ENCODE results near the gene NF1. TPM values are rescaled to one million over a fixed set of nuclear protein-coding genes. Genes with fewer than 3 reads are reported as not detected.
"Not testable (repeated sequence)": the region's sequence is repeated elsewhere in the genome, so short reads cannot be mapped to it uniquely, and the experiment has no call there.

NF1 gene
- total RNA-seq, 1 donor from 2014 or later = 53.7 TPM

DNA sequence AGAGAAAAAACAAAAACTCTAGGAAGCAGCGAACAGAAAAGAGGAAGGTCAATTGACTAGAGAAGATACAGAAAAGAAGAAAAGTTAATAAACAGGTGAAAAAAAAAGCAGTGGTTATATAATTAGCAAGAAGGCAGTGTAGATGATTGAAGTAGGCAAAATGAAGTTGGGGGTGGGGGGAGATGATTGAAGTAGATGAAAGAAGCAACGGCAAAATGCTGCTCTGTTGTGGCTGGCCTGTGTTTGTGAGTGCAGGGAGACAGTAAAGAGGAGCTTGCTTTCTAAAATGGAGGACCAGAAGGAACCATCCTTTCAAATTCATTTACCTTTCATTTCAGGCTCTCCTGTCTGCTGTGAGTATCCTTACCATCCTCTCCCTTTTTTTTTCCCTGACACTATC is 215.5 kb downstream of the NF1 start:
- H3K4me1 Mint-ChIP-seq (ENCODE audit: low read depth, unreplicated experiment) = peaks cover 4% of the 10 kb centered on the region
- Histone ChIP-seq H3K9ac (ENCODE audit: low read length) (no peak overlapping the region), H3K27me3 (ENCODE audit: insufficient read depth, low read length) (no peaks in the 10 kb centered on the region), H2AFZ (ENCODE audit: low read depth, low read length) (no peak overlapping the region), H3K4me2 (ENCODE audit: low read length) (no peak overlapping the region), H4K20me1 (ENCODE audit: insufficient read depth, low read length) (peaks cover 6% of the 10 kb centered on the region), H3K4me1 (ENCODE audit: insufficient read depth, low read length) (no peaks in the 10 kb centered on the region), H3K27ac (ENCODE audit: low read depth, low read length) (no peak overlapping the region), H3K9me3 (ENCODE audit: insufficient read depth, low read depth, low read length) (no peaks in the 10 kb centered on the region), H3K79me2 (ENCODE audit: insufficient read depth, low read length) (no peaks in the 10 kb centered on the region), H3K36me3 (ENCODE audit: insufficient read depth, low read length) (no peaks in the 10 kb centered on the region), H3K4me3 (ENCODE audit: insufficient read depth, low read depth, low read length) (no peak overlapping the region)
- no peak overlapping the region for H3K27ac Mint-ChIP-seq (ENCODE audit: unreplicated experiment)
- no peak overlapping the region for H3K4me3 Mint-ChIP-seq (ENCODE audit: unreplicated experiment)
- H3K27me3 Mint-ChIP-seq (ENCODE audit: low read depth, unreplicated experiment) = no peaks in the 10 kb centered on the region
- peaks cover 1% of the 10 kb centered on the region for H3K36me3 Mint-ChIP-seq (ENCODE audit: low read depth, unreplicated experiment)
- TF ChIP-seq, protein P1, sequence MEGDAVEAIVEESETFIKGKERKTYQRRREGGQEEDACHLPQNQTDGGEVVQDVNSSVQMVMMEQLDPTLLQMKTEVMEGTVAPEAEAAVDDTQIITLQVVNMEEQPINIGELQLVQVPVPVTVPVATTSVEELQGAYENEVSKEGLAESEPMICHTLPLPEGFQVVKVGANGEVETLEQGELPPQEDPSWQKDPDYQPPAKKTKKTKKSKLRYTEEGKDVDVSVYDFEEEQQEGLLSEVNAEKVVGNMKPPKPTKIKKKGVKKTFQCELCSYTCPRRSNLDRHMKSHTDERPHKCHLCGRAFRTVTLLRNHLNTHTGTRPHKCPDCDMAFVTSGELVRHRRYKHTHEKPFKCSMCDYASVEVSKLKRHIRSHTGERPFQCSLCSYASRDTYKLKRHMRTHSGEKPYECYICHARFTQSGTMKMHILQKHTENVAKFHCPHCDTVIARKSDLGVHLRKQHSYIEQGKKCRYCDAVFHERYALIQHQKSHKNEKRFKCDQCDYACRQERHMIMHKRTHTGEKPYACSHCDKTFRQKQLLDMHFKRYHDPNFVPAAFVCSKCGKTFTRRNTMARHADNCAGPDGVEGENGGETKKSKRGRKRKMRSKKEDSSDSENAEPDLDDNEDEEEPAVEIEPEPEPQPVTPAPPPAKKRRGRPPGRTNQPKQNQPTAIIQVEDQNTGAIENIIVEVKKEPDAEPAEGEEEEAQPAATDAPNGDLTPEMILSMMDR (IDR thresholded peaks at IDR 0.05; ENCODE audit: insufficient read depth, low read depth, low read length) = no peak
- TF ChIP-seq EZH2 (IDR thresholded peaks at IDR 0.05; ENCODE audit: insufficient read depth, low read length) = no peak
- no peaks in the 10 kb centered on the region for H3K9me3 Mint-ChIP-seq (ENCODE audit: unreplicated experiment)
- DNase-seq (ENCODE audit: low read depth) = no peak
- FAIRE-seq = no peak

DNA sequence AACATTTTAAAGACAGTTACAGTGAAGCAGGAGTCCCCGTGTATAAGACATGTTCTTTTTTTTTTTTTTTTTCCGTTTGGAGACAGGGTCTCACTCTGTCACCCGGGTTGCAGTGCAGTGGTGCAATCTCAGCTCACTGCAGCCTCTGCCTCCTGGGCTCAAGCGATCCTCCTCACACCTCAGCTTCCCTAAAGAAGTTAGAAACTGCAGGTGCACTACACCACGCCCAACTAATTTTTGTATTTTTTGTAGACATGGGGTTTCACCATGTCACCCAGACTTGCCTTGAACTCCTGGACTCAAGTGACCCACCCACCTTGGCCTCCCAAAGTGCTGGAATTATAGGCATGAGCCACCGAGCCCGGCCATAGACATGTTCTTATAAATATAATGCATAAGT is 216.1 kb downstream of the NF1 start:
- Mint-ChIP-seq H3K27me3 (ENCODE audit: low read depth, unreplicated experiment) (no peaks in the 10 kb centered on the region), H3K27ac (ENCODE audit: unreplicated experiment) (no peak overlapping the region)

DNA sequence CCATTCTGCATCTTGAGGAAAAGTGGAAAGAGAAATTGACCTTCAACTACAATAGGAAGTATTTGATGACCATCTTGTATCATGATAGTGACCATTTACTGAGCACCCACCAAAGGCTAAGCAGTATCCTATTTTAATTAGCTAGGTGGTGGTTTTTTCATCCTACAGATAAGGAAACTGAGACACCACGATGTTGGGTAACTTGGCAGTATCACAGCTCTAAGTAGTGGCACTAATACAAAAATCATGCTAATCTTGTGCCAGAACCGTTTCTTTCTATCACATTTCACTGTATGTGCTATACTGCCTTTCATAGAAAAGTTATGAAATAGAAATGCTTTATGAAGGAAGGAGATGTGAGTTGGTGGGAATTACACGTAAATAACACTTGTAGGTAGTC is 216.7 kb downstream of the NF1 start:
- no peak for DNase-seq (ENCODE audit: low read depth)
- H3K4me1 Mint-ChIP-seq (ENCODE audit: low read depth, unreplicated experiment) = peaks cover 4% of the 10 kb centered on the region
- no peak for FAIRE-seq
- Histone ChIP-seq H3K27me3 (ENCODE audit: insufficient read depth, low read length) (no peaks in the 10 kb centered on the region), H3K4me1 (ENCODE audit: insufficient read depth, low read length) (no peaks in the 10 kb centered on the region), H4K20me1 (ENCODE audit: insufficient read depth, low read length) (peaks cover 4% of the 10 kb centered on the region), H2AFZ (ENCODE audit: low read depth, low read length) (no peak overlapping the region), H3K79me2 (ENCODE audit: insufficient read depth, low read length) (no peaks in the 10 kb centered on the region), H3K4me3 (ENCODE audit: insufficient read depth, low read depth, low read length) (no peak overlapping the region), H3K9ac (ENCODE audit: low read length) (no peak overlapping the region), H3K27ac (ENCODE audit: low read depth, low read length) (no peak overlapping the region), H3K9me3 (ENCODE audit: insufficient read depth, low read depth, low read length) (no peaks in the 10 kb centered on the region), H3K36me3 (ENCODE audit: insufficient read depth, low read length) (no peaks in the 10 kb centered on the region), H3K4me2 (ENCODE audit: low read length) (no peak overlapping the region)
- no peak overlapping the region for H3K4me3 Mint-ChIP-seq (ENCODE audit: unreplicated experiment)
- TF ChIP-seq EZH2 (IDR thresholded peaks at IDR 0.05; ENCODE audit: insufficient read depth, low read length) = no peak
- TF ChIP-seq, protein P1 (IDR thresholded peaks at IDR 0.05; ENCODE audit: insufficient read depth, low read depth, low read length) = no peak
- H3K9me3 Mint-ChIP-seq (ENCODE audit: unreplicated experiment) = no peaks in the 10 kb centered on the region
- H3K27me3 Mint-ChIP-seq (ENCODE audit: low read depth, unreplicated experiment) = no peaks in the 10 kb centered on the region
- H3K27ac Mint-ChIP-seq (ENCODE audit: unreplicated experiment) = no peak overlapping the region
- H3K36me3 Mint-ChIP-seq (ENCODE audit: low read depth, unreplicated experiment) = peaks cover 1% of the 10 kb centered on the region

More for the DNA sequence above, 216.1 kb downstream of the NF1 start:
- no peaks in the 10 kb centered on the region for H3K79me2 ChIP-seq (ENCODE audit: insufficient read depth, low read length)
- no peaks in the 10 kb centered on the region for H3K4me1 ChIP-seq (ENCODE audit: insufficient read depth, low read length)
- no peaks in the 10 kb centered on the region for H3K9me3 ChIP-seq (ENCODE audit: insufficient read depth, low read depth, low read length)
- no peak for FAIRE-seq
- H3K4me2 ChIP-seq (ENCODE audit: low read length) = no peak overlapping the region
- DNase-seq (ENCODE audit: low read depth) = no peak
- H3K27ac ChIP-seq (ENCODE audit: low read depth, low read length) = no peak overlapping the region
- H3K9me3 Mint-ChIP-seq (ENCODE audit: unreplicated experiment) = no peaks in the 10 kb centered on the region
- no peak overlapping the region for H3K9ac ChIP-seq (ENCODE audit: low read length)
- H3K4me3 Mint-ChIP-seq (ENCODE audit: unreplicated experiment) = no peak overlapping the region
- H2AFZ ChIP-seq (ENCODE audit: low read depth, low read length) = no peak overlapping the region
- TF ChIP-seq EZH2 (IDR thresholded peaks at IDR 0.05; ENCODE audit: insufficient read depth, low read length) = no peak
- TF ChIP-seq, protein P1 (IDR thresholded peaks at IDR 0.05; ENCODE audit: insufficient read depth, low read depth, low read length) = no peak
- peaks cover 1% of the 10 kb centered on the region for H3K36me3 Mint-ChIP-seq (ENCODE audit: low read depth, unreplicated experiment)
- H3K4me1 Mint-ChIP-seq (ENCODE audit: low read depth, unreplicated experiment) = peaks cover 4% of the 10 kb centered on the region
- no peaks in the 10 kb centered on the region for H3K36me3 ChIP-seq (ENCODE audit: insufficient read depth, low read length)
- no peak overlapping the region for H3K4me3 ChIP-seq (ENCODE audit: insufficient read depth, low read depth, low read length)
- no peaks in the 10 kb centered on the region for H3K27me3 ChIP-seq (ENCODE audit: insufficient read depth, low read length)
- H4K20me1 ChIP-seq (ENCODE audit: insufficient read depth, low read length) = peaks cover 4% of the 10 kb centered on the region

DNA sequence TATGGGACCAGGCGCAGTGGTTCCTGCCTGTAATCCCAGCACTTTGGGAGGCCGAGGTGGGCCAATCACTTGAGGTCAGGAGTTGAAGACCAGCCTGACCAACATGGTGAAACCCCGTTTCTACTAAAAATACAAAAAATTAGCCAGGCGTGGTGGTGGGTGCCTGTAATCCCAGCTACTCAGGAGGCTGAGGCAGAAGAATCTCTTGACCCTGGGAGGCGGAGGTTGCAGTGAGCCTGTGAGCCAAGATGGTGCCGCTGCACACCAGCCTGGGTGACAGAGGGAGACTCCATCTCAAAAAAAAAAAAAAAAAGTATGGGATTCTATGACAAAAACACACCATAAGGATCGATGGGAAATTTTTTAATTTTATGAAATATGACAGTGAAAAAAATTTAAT is 217.4 kb downstream of the NF1 start:
- not testable (repeated sequence) for H3K9me3 ChIP-seq (ENCODE audit: insufficient read depth, low read depth, low read length); H3K9ac ChIP-seq (ENCODE audit: low read length); FAIRE-seq; H3K36me3 ChIP-seq (ENCODE audit: insufficient read depth, low read length); H3K4me3 ChIP-seq (ENCODE audit: insufficient read depth, low read depth, low read length); H3K27me3 Mint-ChIP-seq (ENCODE audit: low read depth, unreplicated experiment); H3K27ac ChIP-seq (ENCODE audit: low read depth, low read length); DNase-seq (ENCODE audit: low read depth); H3K9me3 Mint-ChIP-seq (ENCODE audit: unreplicated experiment); H3K4me2 ChIP-seq (ENCODE audit: low read length); H4K20me1 ChIP-seq (ENCODE audit: insufficient read depth, low read length); H3K4me1 Mint-ChIP-seq (ENCODE audit: low read depth, unreplicated experiment); H3K79me2 ChIP-seq (ENCODE audit: insufficient read depth, low read length); H3K27ac Mint-ChIP-seq (ENCODE audit: unreplicated experiment); H2AFZ ChIP-seq (ENCODE audit: low read depth, low read length); H3K27me3 ChIP-seq (ENCODE audit: insufficient read depth, low read length); H3K36me3 Mint-ChIP-seq (ENCODE audit: low read depth, unreplicated experiment); H3K4me3 Mint-ChIP-seq (ENCODE audit: unreplicated experiment); H3K4me1 ChIP-seq (ENCODE audit: insufficient read depth, low read length)

Measured in astrocyte (in vitro differentiated cells and primary cell).